Superior temporal gyrus (tissue), 1 donor: ENCODE measurements around the gene ERCC4.
"Not testable (repeated sequence)": the region's sequence is repeated elsewhere in the genome, so short reads cannot be mapped to it uniquely, and the experiment has no call there.

Source experiments
- DNase-seq: peaks from one replicate; pipeline ENCODE4 v3.0.0-alpha.2; 2016; ENCODE audit errors: extremely low spot score

Gene ERCC4

DNA sequence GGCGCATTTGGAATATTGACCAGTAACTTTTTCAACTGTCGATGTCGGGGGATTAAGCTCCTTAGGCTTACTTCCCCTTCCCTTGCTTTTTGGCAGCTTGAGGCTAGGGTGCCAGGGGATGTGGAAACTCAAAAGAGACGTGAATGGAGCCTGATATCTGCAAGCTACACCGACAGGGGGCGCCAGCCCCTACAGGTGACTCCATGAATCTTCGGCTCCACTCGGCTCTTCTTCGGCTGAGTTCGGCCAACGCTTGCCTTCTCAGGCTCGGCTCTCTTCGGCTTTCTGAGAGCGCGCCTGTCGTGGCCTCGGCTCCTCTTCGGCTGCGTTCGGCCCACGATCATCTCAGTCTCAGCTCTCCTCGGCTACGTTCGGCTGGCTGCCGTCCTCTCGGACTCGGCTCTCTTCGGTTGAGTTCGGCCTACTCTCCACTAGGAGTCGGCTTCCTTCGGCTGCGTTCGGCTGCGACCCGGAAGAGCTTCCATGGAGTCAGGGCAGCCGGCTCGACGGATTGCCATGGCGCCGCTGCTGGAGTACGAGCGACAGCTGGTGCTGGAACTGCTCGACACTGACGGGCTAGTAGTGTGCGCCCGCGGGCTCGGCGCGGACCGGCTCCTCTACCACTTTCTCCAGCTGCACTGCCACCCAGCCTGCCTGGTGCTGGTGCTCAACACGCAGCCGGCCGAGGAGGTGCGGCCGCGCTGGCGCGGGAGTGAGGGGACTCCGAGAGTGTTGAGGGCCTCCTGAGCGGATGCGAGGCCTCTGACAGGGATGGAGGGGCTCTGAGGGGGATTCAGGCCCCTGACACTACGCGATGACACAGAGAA lies at the start of gene ERCC4:
ERCC4 (plus strand) TSS at position 472 of the 827 bp plus-strand sequence; CDS start at position 484, 12 bp downstream.
- peak; percentile 99 for DNase-seq

GRCh38 chr16:13873835-13874438 lies 46.0 kb upstream of the ERCC4 start:
- peak; percentile 63 for DNase-seq

GRCh38 chr16:13875614-13876284 lies 44.2 kb upstream of the ERCC4 start:
- no peak for DNase-seq

DNA sequence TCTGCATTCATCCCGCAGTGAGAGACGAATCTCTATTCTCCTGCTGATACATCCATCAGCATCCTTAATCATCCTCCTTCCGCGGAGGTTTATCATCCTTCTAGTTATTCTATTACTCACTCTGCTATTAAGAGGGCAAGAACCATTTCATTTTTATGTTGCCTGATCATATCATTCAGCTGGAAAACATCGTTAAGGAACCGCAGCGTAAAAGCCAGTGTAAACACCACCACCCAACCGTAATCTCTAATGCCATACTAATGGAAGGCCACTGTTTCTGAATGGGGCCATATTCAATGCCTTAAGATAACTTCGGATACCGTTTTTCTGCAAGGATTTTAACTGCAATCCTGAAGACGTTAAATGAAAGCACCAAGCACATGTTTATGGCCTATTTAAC lies 36.7 kb upstream of the ERCC4 start:
- no peak for DNase-seq

- no peak for DNase-seq
These were observed 36.1 kb upstream of the ERCC4 start for GRCh38 chr16:13883881-13884280.

DNA sequence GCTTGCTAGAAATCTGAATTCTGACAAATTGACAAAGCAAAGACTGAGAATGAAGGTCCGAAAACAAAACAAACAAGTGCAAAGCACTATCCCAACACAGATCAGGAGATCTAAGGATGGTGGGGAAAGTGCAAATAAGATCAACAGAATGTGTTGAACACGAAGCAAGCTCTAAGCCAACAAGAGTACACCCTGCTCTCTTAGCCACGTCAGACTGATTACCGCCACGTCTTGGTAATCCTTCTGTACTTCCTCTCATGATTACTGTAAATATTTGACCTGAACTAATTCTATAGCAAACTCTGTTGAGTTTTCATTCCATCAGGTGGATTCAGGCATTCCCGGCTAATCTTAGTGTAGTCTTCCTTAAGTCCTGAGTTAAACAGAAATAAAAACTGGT lies 34.3 kb upstream of the ERCC4 start:
- no peak for DNase-seq

DNA sequence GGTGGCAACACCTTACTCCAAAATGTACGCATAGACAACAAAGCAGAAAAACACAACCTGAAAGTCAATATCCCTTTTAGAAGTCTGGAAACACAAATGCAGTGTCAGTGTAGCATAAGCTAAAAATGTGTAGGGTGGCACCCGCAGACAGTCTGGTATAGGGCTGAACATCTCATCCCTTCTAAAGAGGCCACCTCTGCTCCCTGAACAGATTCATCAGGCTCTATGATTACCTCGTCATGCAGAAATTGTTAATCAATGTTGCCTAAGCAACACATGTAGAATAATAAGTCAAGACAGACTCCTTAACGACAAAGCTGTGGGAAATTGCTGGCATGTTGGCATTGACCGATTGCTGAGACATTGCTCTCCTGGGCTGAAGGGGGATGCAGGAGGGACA lies 33.3 kb upstream of the ERCC4 start:
- DNase-seq = no peak

DNA sequence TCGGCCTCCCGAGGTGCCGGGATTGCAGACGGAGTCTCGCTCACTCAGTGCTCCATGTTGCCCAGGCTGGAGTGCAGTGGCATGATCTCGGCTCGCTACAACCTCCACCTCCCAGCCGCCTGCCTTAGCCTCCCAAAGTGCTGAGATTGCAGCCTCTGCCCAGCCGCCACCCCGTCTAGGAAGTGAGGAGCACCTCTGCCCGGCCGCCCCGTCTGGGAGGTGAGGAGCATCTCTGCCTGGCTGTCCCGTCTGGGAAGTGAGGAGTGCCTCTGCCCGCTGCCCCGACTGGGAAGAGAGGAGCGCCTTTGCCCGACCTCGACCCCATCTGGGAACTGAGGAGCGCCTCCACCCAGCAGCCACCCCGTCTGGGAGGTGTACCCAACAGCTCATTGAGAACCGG lies 30.6 kb upstream of the ERCC4 start:
- not testable (repeated sequence) for DNase-seq

DNA sequence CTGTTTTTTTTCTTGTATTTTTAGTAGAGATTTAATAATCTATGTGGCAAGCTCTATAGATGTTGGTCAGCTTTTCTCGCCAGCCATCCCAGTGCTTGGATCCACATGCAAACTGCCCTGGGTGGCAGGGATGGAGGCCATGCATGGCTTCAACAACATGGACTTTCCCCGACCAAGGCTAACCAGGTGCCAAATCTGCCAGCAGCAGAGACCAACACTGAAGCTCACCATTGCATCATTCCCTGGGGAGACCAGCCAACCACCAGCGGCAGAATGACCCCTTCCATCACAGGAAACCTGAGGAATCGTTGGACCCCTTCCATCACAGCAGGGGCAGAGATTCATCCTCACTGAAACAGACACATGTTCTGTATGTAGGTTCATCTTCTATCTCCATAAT lies 27.7 kb upstream of the ERCC4 start:
- no peak for DNase-seq

DNA sequence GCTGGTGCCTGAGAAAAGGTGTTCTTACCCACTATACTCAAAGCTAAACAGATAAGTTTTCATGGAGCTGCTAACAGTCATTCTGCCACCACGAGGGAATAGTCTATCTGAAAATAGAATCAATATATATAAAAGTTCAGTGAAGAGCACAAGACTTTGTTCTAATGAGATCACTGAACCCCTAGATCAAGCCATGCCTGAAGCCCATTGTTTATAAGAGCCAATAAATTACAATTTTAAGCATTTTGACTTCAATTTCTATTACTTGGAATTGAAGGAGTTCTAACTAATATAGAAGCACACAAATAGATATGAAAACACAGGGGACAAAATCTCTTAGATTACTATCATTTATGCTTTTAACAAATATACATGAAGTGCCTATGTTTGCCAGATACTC lies 24.4 kb upstream of the ERCC4 start:
- DNase-seq = no peak

GRCh38 chr16:13896543-13897182 lies 23.3 kb upstream of the ERCC4 start:
- no peak for DNase-seq

DNA sequence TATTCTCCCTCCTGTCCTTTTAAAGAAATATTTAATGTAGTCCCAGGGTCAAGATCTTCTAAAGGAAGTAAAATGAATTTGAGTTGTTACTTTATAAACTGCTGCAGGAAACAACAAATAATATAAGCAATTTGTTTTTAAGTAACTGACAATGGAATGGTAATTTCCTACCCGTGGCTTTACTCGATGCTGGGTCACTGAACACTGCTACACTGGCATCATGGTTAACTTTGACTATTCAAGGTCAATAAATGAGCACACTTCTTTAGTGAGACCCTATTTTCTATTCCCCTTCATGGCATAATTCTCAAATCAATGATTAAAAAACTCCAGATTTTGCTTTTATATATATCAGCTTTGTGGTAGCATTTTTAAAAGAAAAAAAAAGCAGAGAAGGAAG lies 22.1 kb upstream of the ERCC4 start:
- DNase-seq = no peak

- no peak for DNase-seq
These were observed 21.7 kb upstream of the ERCC4 start for GRCh38 chr16:13898233-13898632.

GRCh38 chr16:13902052-13902451 lies 17.9 kb upstream of the ERCC4 start:
- DNase-seq = no peak

DNA sequence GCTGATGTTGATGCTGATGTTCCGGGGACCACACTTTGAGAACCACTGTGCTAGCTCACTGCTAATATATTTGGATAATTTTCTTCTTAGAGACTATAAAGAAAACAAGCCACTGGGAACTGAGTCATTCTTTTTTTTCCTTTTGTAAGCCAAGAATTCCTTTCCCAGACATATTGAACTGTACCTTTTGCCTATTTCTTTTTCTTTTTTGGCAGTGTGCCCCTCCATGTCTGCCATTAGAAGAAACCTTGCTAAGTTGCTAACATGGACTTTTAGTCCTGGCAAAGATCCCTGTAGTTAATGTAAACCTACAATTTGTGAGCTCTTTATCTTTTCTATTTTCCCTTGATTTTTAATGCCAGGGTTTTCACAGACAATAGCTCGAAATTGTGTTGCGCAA lies 17.3 kb upstream of the ERCC4 start:
- DNase-seq = no peak

GRCh38 chr16:13904179-13904691 lies 15.7 kb upstream of the ERCC4 start:
- DNase-seq = no peak

DNA sequence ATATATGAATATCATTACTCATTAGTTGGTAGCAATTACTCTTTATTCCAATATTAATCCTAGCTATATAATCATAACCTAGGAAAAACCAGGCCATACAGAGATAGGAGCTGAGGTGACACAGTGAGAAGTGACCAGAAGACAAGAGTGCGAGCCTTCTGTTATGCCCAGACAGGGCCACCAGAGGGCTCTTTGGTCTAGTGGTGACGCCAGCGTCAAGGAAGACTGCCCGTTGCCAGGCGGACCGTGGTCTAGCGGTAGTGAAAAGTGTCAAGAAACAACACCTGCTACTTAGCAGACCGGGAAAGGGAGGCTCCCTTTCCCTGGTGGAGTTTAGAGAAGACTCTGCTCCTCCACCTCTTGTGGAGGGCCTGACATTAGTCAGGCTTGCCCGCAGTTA lies 15.1 kb upstream of the ERCC4 start:
- not testable (repeated sequence) for DNase-seq

- DNase-seq = no peak
These were observed 13.5 kb upstream of the ERCC4 start for GRCh38 chr16:13906168-13907089.

DNA sequence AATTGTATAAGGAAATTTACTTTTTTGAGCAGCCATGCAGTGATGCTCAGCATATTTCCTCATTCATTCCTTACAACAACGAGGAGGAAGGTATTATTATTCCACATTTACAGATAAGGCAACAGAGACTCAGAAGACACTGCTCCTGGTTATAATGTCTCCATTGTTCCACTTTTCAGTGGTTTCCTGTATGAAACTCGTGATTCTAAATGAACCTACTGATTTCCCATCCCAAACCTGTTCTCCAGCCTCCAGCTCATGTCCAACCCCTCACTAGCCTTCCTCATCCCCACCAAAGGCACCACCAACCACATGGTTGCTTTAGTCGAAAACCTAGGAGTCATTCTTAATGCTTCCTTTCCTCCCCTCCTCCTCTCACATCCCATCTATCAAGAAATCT lies 12.5 kb upstream of the ERCC4 start:
- DNase-seq = no peak

GRCh38 chr16:13909069-13909468 lies 10.9 kb upstream of the ERCC4 start:
- no peak for DNase-seq

- DNase-seq = peak; percentile 52
These were observed 10.1 kb upstream of the ERCC4 start for GRCh38 chr16:13909872-13910303.
